Neural crest cell (in vitro differentiated cells): ENCODE results near the gene RAE1. TPM values are rescaled to one million over a fixed set of nuclear protein-coding genes. Genes with fewer than 3 reads are reported as not detected.

ENCODE experiments used
- DNase-seq: peaks from one replicate; pipeline ENCODE4 v3.0.0; 2021; ENCODE audit warnings: low read depth, mixed read lengths, low spot score
- H3K27ac Mint-ChIP-seq: one replicate; pipeline ENCODE4 v1.8.0; 2021; ENCODE audit warnings: mild to moderate bottlenecking, mixed read lengths; ENCODE audit not compliant: unreplicated experiment
- H3K27me3 Mint-ChIP-seq: 2 replicates; pipeline ENCODE4 v1.8.0; 2021; ENCODE audit warnings: low read depth, mild to moderate bottlenecking, mixed read lengths
- H3K36me3 Mint-ChIP-seq: 2 replicates; pipeline ENCODE4 v1.8.0; 2021; ENCODE audit warnings: low read depth, mild to moderate bottlenecking, mixed read lengths
- H3K4me1 Mint-ChIP-seq: 2 replicates; pipeline ENCODE4 v1.8.0; 2021; ENCODE audit warnings: mixed read lengths
- H3K4me3 Mint-ChIP-seq: one replicate; pipeline ENCODE4 v1.8.0; 2021; ENCODE audit warnings: mild to moderate bottlenecking, mixed read lengths
- H3K9me3 Mint-ChIP-seq: 2 replicates; pipeline ENCODE4 v1.8.0; 2021; ENCODE audit warnings: mixed read lengths
- CTCF ChIP-seq: fragments of 200-600 bp; sonication (generic); conservative IDR thresholded peaks from 2 replicates; pipeline ENCODE4 v1.5.0; 2021; ENCODE audit warnings: antibody characterized with exemption, mild to moderate bottlenecking
- total RNA-seq: library from RNA; stranded (reverse); gene quantifications from 2 replicates; pipeline ENCODE4 v1.2.1, GENCODE V29; 2021

Gene RAE1
- total RNA-seq, 1 donor from 2014 or later: 57.0 TPM

- H3K36me3 Mint-ChIP-seq: no peaks in the 10 kb centered on the region
- H3K27ac Mint-ChIP-seq: no peak overlapping the region
- no peaks in the 10 kb centered on the region for H3K9me3 Mint-ChIP-seq
- peaks cover 16% of the 10 kb centered on the region for H3K4me1 Mint-ChIP-seq
- no peak for TF ChIP-seq CTCF
- H3K4me3 Mint-ChIP-seq: no peak overlapping the region
- DNase-seq: no peak
- no peaks in the 10 kb centered on the region for H3K27me3 Mint-ChIP-seq
Measured at GRCh38 chr20:57402206-57403125, 51.4 kb downstream of the RAE1 start.

GRCh38 chr20:57403216-57403615 is 52.2 kb downstream of the RAE1 start:
- no peaks in the 10 kb centered on the region for H3K27me3 Mint-ChIP-seq
- no peak for DNase-seq
- no peak overlapping the region for H3K27ac Mint-ChIP-seq
- no peaks in the 10 kb centered on the region for H3K36me3 Mint-ChIP-seq
- no peak for TF ChIP-seq CTCF
- H3K9me3 Mint-ChIP-seq: no peaks in the 10 kb centered on the region
- no peak overlapping the region for H3K4me3 Mint-ChIP-seq
- H3K4me1 Mint-ChIP-seq: peaks cover 9% of the 10 kb centered on the region

- no peak for TF ChIP-seq CTCF
- Mint-ChIP-seq H3K27me3 (no peaks in the 10 kb centered on the region), H3K4me3 (no peak overlapping the region), H3K4me1 (peaks cover 5% of the 10 kb centered on the region), H3K27ac (no peak overlapping the region), H3K36me3 (no peaks in the 10 kb centered on the region), H3K9me3 (no peaks in the 10 kb centered on the region)
- no peak for DNase-seq
Measured at GRCh38 chr20:57404006-57404405, 53.0 kb downstream of the RAE1 start.

- Mint-ChIP-seq H3K27ac (no peak overlapping the region), H3K9me3 (no peaks in the 10 kb centered on the region), H3K27me3 (no peaks in the 10 kb centered on the region), H3K4me1 (peaks cover 2% of the 10 kb centered on the region), H3K4me3 (no peak overlapping the region), H3K36me3 (no peaks in the 10 kb centered on the region)
- no peak for TF ChIP-seq CTCF
- DNase-seq: no peak
Measured at GRCh38 chr20:57404419-57405072, 53.5 kb downstream of the RAE1 start.

- peaks cover 7% of the 10 kb centered on the region for H3K4me1 Mint-ChIP-seq
- H3K9me3 Mint-ChIP-seq: no peaks in the 10 kb centered on the region
- H3K4me3 Mint-ChIP-seq: no peak overlapping the region
- no peaks in the 10 kb centered on the region for H3K36me3 Mint-ChIP-seq
- H3K27me3 Mint-ChIP-seq: no peaks in the 10 kb centered on the region
- no peak for DNase-seq
- no peak overlapping the region for H3K27ac Mint-ChIP-seq
- TF ChIP-seq CTCF: no peak
Measured at GRCh38 chr20:57405236-57406016, 54.4 kb downstream of the RAE1 start.
